KOPT-K1 (cell line): Measurements from ENCODE around the gene SLTM.
"Not testable (repeated sequence)": the region's sequence is repeated elsewhere in the genome, so short reads cannot be mapped to it uniquely, and the experiment has no call there.

Source experiments
- H3K27ac ChIP-seq: fragments of 200-600 bp; sonication (generic); 2 replicates; pipeline ENCODE4 v1.5.1; 2016; ENCODE audit warnings: antibody characterized with exemption, mild to moderate bottlenecking, low read depth, low read length; ENCODE audit not compliant: poor library complexity, severe bottlenecking
- H3K36me3 ChIP-seq: fragments of 200-600 bp; sonication (generic); 2 replicates; pipeline ENCODE4 v1.5.1; 2017; ENCODE audit warnings: antibody characterized with exemption, mild to moderate bottlenecking, low read length, moderate library complexity; ENCODE audit not compliant: insufficient read depth
- H3K9me3 ChIP-seq: fragments of 200-600 bp; sonication (generic); 2 replicates; pipeline ENCODE4 v1.5.1; 2017; ENCODE audit warnings: antibody characterized with exemption, low read length, mild to moderate bottlenecking; ENCODE audit not compliant: insufficient read depth, poor library complexity, severe bottlenecking

SLTM gene

GRCh38 chr15:58917613-58918129 lies 15.8 kb downstream of the SLTM start:
- peaks cover 85% of the 10 kb centered on the region for H3K36me3 ChIP-seq
- not testable (repeated sequence) for H3K27ac ChIP-seq, H3K9me3 ChIP-seq

DNA sequence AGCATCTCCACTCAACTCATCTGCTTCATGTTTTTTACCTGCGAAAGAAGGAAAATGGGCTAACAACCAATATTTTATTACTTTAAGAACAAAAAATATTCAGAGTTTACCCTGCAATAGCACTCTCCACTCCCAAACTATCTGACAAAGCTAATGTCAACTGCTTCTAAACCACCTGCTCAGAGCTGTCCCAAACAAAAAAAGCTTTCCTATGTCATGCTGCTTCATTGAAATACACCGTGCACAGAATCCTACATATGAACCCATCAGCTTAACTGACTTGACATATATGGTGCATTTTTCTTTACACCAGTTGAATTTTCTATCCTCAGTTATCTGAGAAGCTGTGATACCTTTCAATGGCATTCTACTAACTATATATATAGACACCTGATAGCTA lies 16.5 kb downstream of the SLTM start:
- no peaks in the 10 kb centered on the region for H3K9me3 ChIP-seq
- peaks cover 89% of the 10 kb centered on the region for H3K36me3 ChIP-seq
- H3K27ac ChIP-seq = no peak overlapping the region

- peaks cover 98% of the 10 kb centered on the region for H3K36me3 ChIP-seq
- H3K27ac ChIP-seq = no peak overlapping the region
- H3K9me3 ChIP-seq = no peaks in the 10 kb centered on the region
Observed at GRCh38 chr15:58910456-58910855, 23.0 kb downstream of the SLTM start.

GRCh38 chr15:58909616-58910015 lies 23.9 kb downstream of the SLTM start:
- Histone ChIP-seq H3K36me3 (peaks cover 97% of the 10 kb centered on the region), H3K9me3 (no peaks in the 10 kb centered on the region), H3K27ac (no peak overlapping the region)

GRCh38 chr15:58908550-58909309 lies 24.7 kb downstream of the SLTM start:
- peaks cover 93% of the 10 kb centered on the region for H3K36me3 ChIP-seq
- no peaks in the 10 kb centered on the region for H3K9me3 ChIP-seq
- H3K27ac ChIP-seq = no peak overlapping the region

GRCh38 chr15:58900631-58901030 lies 32.8 kb downstream of the SLTM start:
- H3K9me3 ChIP-seq = no peaks in the 10 kb centered on the region
- H3K36me3 ChIP-seq = peaks cover 88% of the 10 kb centered on the region
- H3K27ac ChIP-seq = no peak overlapping the region

DNA sequence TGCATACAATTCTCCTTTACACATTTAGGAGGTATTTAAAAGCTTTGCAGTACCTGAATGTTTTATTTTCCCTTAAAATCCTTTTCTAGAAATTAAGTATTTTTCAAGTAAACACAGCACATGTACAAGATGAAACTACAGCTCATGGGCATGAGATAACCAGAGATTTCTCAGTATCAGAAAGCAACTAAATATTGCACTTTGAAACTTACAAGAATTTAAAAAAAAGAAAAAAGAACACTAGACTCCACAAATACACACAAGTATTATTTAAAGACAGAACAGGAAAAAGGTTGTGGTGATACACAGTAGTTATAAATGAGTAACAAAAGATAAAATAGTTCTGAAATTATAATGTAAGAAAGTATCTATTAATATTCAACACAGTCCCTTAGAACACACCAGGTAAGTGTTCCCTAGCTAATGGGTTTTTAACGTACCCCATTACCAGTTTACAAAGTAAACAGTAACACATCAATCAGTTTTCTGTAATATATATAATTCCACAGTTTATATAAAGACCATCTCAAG lies 35.3 kb downstream of the SLTM start:
- H3K27ac ChIP-seq = no peak overlapping the region
- H3K9me3 ChIP-seq = no peaks in the 10 kb centered on the region
- H3K36me3 ChIP-seq = peaks cover 93% of the 10 kb centered on the region

GRCh38 chr15:58889363-58889762 lies 44.1 kb downstream of the SLTM start:
- no peak overlapping the region for H3K27ac ChIP-seq
- H3K9me3 ChIP-seq = no peaks in the 10 kb centered on the region
- H3K36me3 ChIP-seq = peaks cover 99% of the 10 kb centered on the region

DNA sequence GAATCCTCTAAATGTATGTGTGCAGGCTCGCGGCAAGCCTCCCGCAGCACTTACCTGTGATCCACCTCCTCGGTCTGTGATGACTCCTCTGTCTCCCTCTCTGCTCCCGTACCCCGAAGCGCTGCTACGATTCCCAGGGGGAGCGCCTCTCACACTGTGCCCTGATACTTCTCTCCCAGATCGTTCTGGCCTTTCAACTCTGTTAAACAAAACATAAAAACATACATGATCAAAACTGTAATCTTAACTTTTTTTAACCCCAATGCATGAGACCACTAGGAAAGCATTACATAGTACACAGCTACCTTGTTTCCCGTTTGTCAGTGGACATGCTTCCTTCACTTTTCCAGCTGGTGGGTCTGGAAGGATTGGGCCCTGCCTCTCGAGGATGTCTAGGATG lies 46.6 kb downstream of the SLTM start:
- peaks cover 99% of the 10 kb centered on the region for H3K36me3 ChIP-seq
- H3K27ac ChIP-seq = no peak overlapping the region
- H3K9me3 ChIP-seq = no peaks in the 10 kb centered on the region

DNA sequence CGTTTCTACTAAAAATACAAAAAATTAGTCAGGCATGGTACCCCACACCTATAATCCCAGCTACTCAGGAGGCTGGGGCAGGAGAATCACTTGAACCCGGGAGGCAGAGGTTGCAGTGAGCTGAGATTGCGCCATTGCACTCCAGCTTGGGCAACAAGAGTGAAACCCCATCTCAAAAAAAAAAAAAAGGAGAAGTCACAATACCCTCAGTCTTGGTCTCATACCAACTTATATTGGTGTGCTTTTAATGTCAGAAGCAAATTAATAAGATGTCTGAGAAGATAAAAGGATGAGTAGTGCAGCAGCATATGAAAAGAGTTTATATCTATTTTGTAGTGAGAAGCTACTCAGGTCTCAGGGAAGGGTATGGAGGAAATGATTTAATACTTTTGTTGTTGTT lies 49.6 kb downstream of the SLTM start:
- not testable (repeated sequence) for H3K27ac ChIP-seq, H3K9me3 ChIP-seq
- peaks cover 100% of the 10 kb centered on the region for H3K36me3 ChIP-seq

GRCh38 chr15:58882243-58882642 lies 51.2 kb downstream of the SLTM start:
- Histone ChIP-seq H3K9me3 (no peaks in the 10 kb centered on the region), H3K27ac (no peak overlapping the region), H3K36me3 (peaks cover 100% of the 10 kb centered on the region)

- Histone ChIP-seq H3K36me3 (peaks cover 88% of the 10 kb centered on the region), H3K9me3 (no peaks in the 10 kb centered on the region), H3K27ac (no peak overlapping the region)
Observed at GRCh38 chr15:58880320-58880719, 53.2 kb downstream of the SLTM start.

- no peaks in the 10 kb centered on the region for H3K9me3 ChIP-seq
- no peak overlapping the region for H3K27ac ChIP-seq
- H3K36me3 ChIP-seq = peaks cover 66% of the 10 kb centered on the region
Observed at GRCh38 chr15:58877999-58878825, 55.3 kb downstream of the SLTM start.

DNA sequence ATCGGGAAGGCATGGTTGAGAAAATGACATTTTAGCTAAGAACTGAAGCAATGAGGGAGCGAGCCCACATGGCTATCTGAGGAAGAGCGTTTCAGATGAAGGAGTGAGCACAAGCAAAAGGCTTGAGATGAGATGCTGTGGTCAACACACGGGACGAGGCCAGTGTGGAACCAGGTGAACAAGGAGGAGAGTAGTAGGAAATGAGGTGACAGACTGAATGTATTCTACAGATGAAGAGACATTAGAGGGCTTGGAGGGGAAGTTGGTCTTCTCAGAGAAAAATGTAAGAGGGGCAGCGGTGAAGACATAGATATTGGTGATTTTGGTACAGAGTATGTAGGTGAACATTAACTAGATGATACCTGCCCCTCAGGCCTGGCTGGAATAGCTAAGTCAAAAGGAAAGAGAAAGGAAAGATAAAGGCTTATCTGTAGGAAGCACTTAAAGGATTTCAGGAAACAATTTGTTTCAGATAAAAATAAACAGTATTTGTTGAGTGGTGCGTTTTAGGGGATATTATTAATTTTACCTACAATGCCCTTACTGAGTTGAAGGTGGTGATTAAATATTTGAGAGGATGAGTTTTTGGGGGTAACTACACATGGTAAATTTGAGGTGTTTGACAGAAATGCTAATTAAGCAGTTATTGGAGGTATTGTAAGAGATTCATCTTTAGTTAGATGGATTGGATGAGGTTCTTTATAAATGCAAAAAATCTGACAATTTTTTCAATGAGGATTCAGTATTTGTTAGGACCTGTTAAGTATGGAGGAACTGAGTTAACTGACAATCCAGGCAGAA lies 57.0 kb downstream of the SLTM start:
- no peaks in the 10 kb centered on the region for H3K9me3 ChIP-seq

GRCh38 chr15:58875343-58875742 lies 58.1 kb downstream of the SLTM start:
- Histone ChIP-seq H3K9me3 (no peaks in the 10 kb centered on the region), H3K36me3 (peaks cover 38% of the 10 kb centered on the region), H3K27ac (no peak overlapping the region)

More for the DNA sequence above, 57.0 kb downstream of the SLTM start:
- no peak overlapping the region for H3K27ac ChIP-seq
- peaks cover 49% of the 10 kb centered on the region for H3K36me3 ChIP-seq
